Measurements from ENCODE around the gene AFG3L2.
"Not testable (repeated sequence)": the region's sequence is repeated elsewhere in the genome, so short reads cannot be mapped to it uniquely, and the experiment has no call there.

AFG3L2 gene

DNA sequence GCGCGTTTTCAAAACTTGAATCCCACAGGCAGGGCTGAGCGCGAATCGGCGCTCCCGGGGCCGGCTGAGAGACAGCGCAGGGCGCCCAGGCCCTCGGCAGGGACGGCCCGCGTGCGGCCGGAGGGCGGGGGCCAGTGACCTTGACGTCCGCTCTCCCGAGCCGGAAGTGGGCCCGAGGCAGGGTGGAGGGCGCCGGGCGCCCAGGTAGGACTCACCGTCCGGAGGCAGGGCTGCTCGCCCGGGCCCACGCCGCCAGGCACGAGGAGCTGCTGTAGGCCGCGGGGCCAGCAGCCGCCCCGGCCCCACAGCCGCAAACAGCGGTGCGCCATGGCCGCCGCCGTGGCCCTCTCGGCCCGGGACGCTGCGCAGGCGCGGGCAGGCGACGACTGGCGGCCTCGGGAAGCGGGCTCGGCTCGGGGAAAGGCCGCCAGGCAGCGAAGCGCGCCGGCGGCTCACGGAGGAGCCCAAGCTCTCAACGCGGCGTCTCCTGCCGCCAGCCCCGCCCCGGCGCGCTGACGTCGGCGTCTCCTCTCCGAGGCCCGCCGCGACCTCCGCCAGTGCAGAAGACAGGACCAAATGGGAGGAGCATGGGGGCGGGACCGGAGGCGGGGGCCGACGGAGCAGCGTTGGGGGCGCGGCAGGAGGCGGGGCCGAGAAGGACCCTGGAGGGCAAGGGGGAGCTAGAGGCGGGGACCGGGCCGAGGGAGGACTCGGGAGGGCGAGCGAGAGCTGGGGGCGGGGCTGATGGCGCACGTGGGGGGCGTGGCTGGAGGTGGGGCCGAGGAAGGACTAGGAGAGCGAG is at the start of gene AFG3L2:
TSS of gene AFG3L2 (minus strand) at position 474 of the 802 bp plus-strand sequence. CDS start at position 329, 145 bp downstream.
- DNase-seq (ENCODE audit: extremely low read depth in 1 of 2, low read depth in 1 of 2) = peak; percentile 100

DNA sequence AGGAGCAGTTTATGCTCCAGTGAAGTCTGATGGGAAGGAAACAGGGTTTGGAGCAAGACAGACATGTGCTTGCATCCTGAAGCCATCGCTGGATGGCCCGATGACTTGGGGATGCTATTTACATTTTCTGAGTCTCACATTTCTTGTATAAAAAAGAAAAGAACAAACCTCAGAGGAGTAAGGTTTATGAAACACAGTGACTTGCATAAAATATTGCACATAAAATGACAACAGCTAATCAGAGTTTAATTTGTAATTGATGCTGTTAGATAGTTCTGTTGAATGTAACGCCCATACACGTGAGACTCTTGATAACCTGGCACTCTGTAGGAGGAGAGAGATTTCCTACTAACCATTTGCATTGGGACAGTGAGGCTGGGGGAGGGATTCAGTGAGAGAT is 47.2 kb upstream of the AFG3L2 start:
- no peak for DNase-seq (ENCODE audit: extremely low read depth in 1 of 2, low read depth in 1 of 2)

DNA sequence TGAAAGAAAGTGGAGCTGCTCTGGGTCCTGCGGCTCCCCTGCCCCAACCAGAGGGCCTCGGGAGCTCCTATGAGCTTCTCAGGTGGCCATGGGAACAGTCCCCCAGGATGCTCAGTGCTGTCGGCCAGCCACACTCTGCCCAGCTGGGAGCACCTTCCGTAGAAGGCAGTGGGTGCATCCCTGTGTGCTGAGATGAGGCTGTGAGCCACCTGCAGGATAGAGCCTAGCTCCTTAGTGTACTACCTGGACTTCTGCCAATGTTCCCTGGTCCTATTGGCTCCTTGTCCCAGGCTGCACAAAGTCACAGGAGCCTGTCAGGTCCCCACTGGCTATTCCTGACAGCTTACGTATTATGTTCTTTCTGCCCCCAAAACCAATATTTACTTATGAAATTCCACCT is 46.8 kb upstream of the AFG3L2 start:
- no peak for DNase-seq (ENCODE audit: extremely low read depth in 1 of 2, low read depth in 1 of 2)

DNA sequence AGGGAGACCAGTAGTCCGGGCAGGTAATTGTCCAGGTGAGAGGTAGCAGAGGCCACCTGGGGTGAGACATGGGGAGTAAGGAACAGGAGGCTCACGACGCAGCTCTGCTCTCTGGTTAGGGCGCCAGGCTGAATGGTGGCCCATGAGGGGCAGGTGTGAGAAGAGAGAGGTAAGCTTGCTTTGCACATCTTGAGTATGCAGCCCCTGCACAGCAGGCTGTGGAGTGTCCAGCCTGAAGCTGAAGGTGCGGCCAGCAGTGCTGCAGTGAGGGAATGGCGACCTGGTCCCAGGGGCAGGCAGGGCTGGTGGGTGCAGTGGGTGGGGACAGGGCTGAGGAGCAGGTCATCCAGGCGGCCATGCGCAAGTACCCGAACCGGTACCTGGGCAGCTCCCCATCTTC is 46.4 kb upstream of the AFG3L2 start:
- DNase-seq (ENCODE audit: extremely low read depth in 1 of 2, low read depth in 1 of 2) = no peak

DNA sequence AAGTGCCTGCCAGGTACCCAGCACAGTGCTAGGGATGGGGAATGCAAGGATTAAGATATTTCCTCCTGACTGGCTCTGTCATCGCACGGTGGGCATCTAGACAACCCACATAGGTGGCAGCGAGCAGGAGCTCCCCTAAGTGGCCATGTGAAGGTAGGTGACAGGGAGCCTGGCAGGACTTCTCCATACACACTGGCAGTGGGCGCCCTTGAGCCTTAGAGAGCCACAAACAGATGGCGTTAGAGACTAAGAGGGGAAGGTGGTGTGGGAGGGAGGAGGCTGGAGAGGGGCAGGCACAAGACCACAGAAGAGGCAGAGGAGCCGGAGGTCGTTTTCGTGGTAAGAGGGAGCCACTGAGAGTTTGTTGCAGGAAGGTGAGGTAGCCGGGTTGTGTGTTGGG is 45.9 kb upstream of the AFG3L2 start:
- no peak for DNase-seq (ENCODE audit: extremely low read depth in 1 of 2, low read depth in 1 of 2)

DNA sequence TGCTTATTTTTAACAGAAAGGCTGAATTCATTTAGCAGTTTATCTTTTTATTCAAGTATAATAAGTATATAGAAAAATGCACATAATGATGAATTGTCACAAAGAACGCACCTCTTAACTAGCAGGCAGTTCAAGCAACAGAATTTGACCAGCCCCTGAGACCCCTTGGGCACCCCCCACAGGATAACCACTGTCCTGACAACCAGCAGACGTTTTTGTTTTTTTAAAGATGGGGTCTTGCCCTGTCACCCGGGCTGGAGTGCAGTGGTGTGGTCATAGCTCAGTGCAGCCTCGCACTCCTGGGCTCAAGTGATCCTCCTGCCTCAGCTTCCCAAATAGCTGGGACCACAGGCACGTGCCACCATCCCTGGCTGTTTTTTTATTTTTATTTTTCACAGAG is 44.7 kb upstream of the AFG3L2 start:
- no peak for DNase-seq (ENCODE audit: extremely low read depth in 1 of 2, low read depth in 1 of 2)

DNA sequence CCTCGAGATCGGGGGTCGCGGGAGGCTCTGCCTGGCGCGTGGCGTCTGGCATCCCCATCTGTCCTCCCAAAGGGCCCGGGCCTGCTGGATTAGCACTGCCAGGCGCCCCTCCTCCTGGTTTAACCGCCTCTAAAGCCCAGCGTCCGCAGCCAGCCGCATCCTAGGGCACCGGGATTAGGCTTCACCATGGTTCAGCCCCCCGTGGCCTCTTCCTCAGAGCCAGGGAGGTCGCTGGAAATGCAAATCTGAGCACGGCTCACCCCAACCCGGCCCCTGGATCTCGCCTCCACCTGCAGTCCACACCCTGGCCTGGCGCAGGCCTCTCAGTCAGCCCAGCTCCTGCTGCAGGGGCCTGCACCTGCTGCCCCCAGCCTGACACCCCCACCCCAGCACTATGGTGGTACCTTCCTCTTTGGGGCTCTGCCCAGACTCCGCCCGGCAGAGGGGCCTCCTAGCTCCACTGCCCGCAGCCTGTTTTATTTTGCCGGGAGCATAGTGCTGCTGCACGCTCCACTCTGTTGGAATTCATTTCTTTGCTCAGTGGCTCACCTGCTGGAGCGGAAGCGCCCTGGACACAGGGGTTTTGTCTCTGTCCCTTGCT is 43.9 kb upstream of the AFG3L2 start:
- DNase-seq (ENCODE audit: extremely low read depth in 1 of 2, low read depth in 1 of 2) = no peak

DNA sequence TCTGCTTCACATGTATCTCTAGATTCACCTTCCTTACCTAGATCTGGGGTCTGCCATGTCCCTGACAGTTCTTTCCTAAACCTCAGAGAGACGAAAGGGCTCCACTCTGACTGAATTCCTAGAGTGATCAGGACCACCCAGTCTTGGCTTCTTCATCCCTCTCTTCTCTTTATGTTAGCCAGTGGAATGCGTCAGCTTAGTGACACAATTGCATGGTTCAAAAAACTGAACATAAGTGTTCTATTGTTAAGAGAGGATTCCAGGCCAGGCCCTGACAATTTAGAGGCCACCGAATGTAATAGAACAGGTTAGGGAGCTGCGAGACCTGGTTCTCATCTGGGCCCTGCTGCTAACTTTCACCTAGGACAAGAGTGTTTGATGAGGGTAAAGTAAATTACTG is 40.7 kb upstream of the AFG3L2 start:
- DNase-seq (ENCODE audit: extremely low read depth in 1 of 2, low read depth in 1 of 2) = no peak

DNA sequence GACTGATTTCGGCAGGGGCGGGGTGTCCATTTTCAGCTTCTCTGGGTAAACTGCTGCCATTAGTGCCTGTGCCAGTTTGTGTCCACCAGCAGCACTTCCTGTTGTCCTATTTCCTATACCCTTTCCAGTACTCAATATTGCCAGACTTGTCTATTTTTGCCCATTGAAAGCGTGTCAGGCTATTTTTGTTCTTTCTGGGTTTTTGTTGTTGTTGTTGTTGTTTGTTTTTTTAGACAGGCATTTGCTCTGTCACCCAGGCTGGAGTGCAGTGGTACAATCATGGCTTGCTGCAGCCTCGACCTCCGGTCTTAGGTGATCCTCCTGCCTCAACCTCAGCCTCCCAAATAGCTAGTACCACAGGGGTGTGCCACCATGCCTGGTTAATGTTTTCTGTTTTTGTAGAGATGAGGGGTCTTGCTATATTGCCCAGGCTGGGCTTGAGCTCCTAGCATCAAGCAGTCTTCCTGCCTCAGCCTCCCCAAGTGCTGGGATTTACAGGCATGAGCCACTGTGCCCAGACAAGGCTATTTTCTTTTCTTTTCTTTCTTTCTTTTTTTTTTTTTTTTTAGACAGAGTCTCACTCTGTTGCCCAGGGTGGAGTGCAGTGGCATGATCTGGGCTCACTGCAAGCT is 39.2 kb upstream of the AFG3L2 start:
- no peak for DNase-seq (ENCODE audit: extremely low read depth in 1 of 2, low read depth in 1 of 2)

DNA sequence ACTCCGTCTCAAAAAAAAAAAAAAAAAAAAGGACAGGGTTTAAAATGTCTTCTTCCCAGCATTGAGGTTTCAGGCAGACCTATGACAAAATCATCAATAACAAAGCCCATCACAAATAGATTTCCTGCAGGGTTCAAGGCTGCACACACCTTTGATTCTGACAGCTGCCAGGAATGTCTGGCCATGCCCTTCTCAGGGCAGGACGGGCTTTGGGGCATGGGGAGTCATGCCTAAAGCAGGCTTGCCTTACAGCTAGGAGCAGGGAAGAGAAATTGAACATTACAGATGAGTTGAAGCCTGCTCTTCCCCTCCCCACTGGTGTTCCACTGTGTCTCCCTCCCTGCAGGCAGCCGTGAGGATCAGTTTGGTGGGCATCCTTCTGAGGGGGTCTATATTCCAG is 34.4 kb upstream of the AFG3L2 start:
- no peak for DNase-seq (ENCODE audit: extremely low read depth in 1 of 2, low read depth in 1 of 2)

DNA sequence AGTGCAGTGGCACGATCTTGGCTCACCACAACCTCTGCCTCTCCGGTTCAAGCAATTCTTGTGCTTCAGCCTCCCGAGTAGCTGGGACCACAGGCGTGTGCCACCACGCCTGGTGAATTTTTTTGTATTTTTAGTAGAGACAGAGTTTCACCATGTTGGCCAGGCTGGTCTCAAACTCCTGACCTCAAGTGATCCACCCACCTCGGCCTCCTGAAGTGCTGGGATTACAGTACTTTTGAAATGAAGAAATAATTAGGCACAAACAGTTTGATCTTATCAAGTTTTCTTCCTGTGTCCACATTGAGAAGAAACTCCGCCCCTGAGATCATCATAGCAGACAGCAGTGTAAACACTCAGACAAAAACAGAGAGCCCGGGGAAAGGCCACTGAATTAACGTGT is 33.7 kb upstream of the AFG3L2 start:
- DNase-seq (ENCODE audit: extremely low read depth in 1 of 2, low read depth in 1 of 2) = not testable (repeated sequence)

DNA sequence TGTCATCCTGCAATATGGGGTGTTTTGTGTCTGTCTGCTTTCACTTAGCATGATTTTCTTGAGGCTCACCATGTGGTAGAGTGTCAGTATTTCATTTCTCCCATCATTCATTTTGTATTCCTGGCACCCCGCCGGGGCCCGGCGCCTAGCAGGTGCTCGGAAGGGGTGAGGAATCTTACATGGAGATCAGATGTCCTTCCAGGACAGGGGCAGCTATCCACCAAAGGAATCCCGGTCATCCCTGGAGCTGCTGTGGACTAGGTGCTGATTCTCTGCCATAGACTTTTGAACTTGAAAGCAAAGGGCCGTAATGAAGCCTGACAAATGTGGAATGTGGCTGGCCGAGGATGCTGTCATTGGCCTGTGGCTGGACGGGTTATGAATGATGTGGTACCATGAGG is 33.1 kb upstream of the AFG3L2 start:
- DNase-seq (ENCODE audit: extremely low read depth in 1 of 2, low read depth in 1 of 2) = no peak

DNA sequence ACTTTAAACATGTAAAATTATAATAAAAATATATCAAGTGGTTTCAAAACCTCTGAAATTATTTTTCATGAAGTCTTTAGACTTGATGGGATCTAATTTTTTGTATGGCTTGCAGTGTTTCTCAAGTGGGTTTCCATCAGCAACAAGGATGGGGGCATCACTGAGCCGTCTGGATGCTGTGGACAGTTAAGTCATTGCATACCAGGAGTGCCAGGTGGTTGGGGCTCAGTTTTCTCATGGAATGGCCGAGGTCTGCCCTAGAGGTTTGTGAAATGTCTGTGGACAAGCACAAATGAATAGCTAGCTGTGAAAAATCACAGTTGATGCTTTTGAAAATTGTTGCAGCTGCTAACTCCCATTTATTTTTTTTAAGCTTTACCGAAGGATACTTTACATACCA is 32.4 kb upstream of the AFG3L2 start:
- DNase-seq (ENCODE audit: extremely low read depth in 1 of 2, low read depth in 1 of 2) = no peak

DNA sequence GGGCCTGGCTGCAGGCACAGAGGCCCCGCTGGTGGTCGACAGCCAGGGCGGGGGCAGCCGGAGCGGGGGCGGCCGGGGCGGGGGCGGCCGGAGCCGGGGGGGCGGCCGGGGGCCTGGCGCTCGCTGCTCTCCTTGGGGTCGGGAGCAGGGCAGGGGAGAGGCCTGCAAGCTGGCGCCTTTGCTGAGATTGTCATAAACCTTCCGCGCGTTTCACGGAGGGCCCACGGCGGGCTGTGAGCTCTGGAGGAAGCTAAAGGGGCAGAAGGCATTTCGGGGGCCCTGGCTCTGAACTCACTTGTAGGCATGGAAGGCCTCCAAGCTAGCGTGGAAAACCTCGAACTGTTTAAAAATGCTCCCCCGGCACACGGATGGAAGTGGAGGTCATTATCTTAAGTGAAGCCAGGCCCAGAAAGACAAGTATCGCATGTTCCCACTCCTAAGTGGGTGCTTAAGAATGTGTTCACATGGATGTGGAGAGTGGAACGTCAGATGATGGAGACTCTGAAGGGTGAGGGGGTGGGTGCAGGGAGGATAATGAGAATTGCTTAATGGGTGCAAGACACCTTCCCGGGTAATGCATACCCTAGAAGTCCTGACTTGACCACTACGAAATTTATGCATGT is 31.3 kb upstream of the AFG3L2 start:
- DNase-seq (ENCODE audit: extremely low read depth in 1 of 2, low read depth in 1 of 2) = no peak

DNA sequence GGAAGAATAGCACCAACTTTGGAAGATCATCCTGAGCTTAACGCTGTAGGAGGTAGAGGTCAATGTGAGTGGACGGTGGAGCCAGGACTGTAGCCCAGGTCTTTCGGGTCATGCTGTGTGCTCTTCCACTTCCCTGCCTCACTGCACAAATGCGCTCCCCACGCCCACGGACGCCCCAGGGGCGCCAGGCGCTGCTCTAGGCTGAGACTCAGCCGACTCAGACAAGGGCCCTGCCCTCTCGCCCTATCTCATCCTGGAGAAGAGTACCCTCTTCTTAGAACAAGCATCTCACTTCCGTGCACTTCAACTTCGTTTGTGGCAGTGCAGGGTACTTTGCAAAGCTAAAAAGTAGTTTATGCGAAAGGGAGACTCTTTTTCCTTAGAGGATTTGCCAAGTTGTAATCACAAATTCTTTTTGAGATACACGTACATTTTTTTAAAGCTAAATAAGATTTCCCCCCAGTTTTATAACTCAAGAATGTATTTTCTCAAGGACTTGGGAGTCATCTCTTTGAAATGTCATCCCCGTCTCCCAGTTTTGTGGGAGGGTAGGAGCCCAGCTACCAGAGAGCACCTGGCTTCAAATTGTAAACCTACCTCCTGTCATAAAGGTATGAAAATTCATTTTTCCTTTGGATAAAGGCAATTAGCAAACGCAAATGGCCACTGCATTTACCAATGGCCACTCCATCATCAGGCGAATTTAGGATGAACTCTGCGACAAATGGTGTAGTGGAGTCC is 29.5 kb upstream of the AFG3L2 start:
- DNase-seq (ENCODE audit: extremely low read depth in 1 of 2, low read depth in 1 of 2) = no peak

DNA sequence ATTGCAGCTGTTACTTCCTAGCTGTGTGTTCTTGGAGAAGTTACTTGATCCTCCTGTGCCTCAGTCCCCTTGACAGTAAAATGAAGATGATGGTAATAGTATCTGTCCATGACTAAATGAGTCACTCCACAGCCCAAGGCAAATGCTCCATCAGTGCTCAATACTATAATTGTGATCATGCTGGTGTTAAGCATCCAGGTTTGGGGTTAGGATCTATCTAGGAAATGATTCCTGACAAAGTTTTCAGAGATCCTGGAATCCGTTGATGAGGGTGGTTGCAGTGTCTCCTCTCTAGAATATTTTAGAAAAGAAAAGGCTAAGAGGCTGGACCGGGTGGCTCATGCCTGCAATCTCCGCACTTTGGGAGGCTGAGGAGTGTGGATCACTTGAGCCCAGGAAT is 28.0 kb upstream of the AFG3L2 start:
- DNase-seq (ENCODE audit: extremely low read depth in 1 of 2, low read depth in 1 of 2) = no peak

DNA sequence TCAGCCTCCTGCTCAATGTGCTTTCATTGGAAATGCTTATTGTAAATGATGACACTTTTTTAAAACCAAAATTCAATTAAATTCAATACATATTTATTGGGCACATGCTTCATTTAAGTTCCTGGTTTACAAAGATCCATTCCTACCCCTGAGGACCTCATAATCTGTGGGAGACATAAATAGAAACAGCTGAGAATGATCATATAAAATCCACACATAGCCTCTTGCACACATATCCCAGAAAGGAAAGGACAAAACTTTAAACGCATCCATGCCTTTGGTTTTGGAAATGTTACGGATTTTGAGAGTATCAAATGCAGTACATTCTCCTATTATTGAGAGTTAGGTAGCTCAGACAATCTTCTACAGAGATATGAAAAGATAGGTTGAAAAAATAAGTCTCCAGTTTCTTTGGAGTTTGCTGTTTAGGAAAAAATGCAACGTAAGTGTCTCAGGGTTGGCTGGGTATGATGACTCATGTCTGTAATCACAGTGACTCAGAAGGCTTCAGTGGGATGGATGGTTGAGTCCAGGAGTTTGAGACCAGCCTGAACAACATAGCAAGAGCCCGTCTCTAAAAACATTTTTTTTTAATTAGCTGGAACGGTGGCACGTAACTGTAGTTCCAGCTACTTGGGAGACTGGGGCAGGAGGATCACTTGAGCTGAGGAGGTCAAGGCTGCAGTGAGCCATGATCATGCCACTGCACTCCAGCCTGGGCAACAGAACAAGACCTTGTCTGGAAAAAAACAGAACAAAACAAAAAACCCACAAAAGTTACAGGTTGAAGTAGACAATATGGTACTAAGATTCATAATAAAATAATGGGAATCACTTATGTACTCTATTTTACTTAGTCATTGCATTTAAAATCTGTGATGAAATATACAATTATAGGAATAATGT is 26.8 kb upstream of the AFG3L2 start:
- no peak for DNase-seq (ENCODE audit: extremely low read depth in 1 of 2, low read depth in 1 of 2)

DNA sequence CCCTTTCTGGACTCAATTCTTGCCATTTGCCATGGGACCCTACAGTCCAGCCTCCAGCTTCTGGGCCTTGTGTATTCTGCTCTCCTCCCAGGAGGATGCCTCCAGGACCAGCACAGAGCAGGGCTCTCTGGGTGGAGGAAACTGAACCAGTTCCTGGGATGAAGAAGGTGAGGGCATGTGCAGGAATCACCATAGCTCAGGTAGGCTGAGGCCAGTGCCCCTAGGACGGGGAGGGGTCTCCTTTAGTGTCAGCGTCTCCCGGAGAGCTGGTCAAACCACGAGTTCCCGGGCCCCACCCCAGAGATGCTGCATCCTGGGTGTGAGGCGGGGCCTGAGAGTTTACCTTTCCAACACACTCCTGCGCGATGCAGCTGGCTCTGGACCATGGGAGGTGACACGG is 24.9 kb upstream of the AFG3L2 start:
- DNase-seq (ENCODE audit: extremely low read depth in 1 of 2, low read depth in 1 of 2) = no peak

DNA sequence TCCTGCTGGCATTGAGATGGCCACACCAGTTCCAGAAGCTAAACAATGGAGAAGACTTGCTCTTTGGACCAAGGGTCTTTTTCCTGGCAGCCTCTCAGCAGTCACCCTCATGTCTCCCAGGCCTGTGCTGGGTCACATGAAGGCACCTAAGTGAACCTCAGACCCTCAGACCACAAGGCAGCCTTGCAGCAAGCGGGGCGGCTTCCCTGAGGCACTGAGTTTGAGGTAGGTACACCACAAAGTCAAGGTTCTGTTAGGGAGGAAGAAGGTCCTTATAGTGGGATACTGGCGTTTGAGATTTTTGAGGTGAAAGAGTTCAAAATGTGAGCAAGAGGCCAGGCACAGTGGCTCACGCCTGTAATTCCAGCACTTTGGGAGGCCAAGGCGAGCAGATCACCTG is 22.2 kb upstream of the AFG3L2 start:
- no peak for DNase-seq (ENCODE audit: extremely low read depth in 1 of 2, low read depth in 1 of 2)

DNA sequence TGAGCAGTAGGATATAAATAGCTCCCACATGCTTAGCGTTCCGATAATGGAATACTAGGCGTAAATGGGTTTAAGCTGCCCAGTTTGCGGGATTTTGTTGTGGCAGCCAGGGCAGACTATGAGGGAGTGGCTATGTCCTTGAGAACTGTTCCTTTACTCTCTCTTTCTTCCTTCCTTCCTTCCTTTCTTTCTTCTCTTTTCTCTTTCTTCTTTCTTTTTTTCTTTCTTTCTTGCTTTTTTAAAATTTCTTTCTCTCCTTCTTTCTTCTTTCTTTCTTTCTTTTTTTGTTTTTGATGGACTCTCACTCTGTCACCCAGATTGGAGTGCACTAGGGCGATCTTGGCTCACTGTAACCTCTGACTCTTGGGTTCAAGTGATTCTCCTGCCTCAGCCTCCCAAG is 21.6 kb upstream of the AFG3L2 start:
- DNase-seq (ENCODE audit: extremely low read depth in 1 of 2, low read depth in 1 of 2) = no peak

Data from stimulated activated CD8-positive, alpha-beta memory T cell treated with anti-CD3 and anti-CD28 coated beads, Interleukin-7, amount 100 ng/mL, for 48 hours (primary cell).